GM18519 (cell line): ENCODE measurements around the gene OSBPL8.
"Not testable (repeated sequence)": the region's sequence is repeated elsewhere in the genome, so short reads cannot be mapped to it uniquely, and the experiment has no call there.

Experiments used
- ATAC-seq: cut with Tn5 transposase; IDR thresholded peaks from one replicate; pipeline ENCODE4 v1.9.1; 2021; ENCODE audit warnings: mild to moderate bottlenecking, moderate library complexity; ENCODE audit not compliant: unreplicated experiment, low FRiP score

The OSBPL8 gene

DNA sequence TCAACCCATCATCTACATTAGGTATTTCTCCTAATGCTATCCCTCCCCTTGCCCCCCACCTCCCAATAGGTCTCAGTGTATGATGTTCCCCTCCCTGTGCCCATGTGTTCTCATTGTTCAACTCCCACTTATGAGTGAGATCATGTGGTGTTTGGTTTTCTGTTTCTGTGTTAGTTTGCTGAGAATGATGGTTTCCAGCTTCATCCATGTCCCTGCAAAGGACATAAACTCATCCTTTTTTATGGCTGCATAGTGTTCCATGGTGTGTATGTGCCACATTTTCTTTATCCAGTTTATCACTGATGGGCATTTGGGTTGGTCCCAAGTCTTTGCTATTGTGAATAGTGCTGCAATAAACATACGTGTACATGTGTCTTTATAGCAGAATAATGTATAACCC lies 182.7 kb downstream of the OSBPL8 start:
- ATAC-seq = not testable (repeated sequence)

DNA sequence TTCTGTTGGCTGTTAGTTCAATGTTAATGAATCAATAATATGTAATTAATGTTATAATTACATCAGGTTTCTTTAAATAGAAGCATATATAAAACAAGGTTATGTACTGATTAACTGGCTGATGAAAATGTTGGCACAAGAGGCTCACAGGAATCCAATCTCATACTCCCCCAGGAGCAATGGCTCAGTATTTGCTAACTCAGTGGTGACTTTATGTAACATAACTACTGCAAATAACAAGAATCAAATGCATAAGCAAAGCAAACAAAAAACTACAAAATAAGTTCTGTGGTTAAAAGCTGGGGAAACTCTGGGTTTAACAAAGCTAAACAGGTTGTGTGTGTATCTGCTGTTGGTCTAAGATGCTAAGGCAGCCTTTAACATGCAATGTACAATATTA lies 183.6 kb downstream of the OSBPL8 start:
- ATAC-seq = no peak

DNA sequence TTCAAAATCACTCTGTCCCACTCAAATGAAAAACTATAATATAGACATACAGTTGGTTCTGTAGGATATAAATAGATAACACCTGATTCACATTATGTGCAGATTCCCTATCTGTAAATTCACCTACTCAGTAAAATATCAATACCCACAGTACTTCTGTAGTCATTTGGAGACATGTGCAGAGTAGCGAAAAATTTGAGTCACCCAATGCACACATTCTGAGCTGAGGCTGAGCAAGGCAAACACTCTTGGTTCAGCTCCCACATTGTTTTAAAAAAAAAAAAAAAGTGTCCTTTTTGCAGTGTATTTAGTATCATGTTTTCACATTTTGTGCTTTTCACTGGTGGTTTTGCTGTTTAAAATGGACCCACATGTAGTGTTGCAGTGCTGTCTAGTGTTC lies 184.1 kb downstream of the OSBPL8 start:
- ATAC-seq = no peak

DNA sequence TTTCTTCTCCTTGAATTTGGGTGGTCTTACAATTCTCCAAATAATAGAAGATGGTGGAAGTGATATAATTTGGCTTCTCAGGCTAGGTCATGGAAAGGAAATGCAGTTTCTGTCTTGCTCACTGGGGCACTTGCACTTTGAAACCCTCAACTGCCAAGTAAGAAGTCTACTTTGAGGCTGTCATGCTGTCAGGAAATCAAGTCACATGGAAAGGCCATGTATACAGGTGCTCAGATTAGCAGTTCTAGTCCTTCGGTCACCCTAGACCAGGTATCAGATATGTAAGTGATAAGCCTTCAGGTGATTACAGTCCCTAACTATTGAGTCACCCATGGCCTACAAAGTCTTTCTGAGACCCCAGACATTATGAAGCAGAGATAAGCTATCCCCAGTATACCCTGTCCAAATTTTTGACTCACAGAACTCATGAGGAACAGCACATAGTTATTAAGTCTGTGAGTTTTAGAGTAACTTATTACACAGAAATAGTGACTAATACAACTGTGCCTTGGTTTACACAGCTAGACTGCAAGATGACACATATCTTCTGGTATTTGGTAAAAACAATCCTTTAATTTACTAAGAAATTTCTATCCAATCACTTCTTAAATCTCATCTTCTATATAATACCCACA lies 185.1 kb downstream of the OSBPL8 start:
- ATAC-seq = no peak

DNA sequence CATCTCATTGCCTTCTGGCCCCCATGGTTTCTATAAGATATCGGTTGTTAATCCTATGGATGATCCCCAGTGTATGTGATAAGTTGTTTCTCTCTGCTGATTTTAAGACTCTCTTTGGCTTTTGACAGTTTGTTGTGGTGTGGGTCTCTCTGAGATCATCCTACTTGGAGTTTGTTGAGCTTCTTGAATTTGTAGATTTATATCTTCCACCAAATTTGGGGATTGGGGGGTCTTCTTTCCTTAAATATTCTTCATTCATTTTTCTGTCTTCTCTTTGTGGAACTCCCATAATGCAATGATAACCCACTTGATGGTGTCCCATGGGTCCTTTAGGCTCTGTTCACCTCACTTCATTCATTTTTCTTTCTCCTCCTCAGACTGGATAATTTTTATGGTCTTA lies 191.3 kb downstream of the OSBPL8 start:
- no peak for ATAC-seq

DNA sequence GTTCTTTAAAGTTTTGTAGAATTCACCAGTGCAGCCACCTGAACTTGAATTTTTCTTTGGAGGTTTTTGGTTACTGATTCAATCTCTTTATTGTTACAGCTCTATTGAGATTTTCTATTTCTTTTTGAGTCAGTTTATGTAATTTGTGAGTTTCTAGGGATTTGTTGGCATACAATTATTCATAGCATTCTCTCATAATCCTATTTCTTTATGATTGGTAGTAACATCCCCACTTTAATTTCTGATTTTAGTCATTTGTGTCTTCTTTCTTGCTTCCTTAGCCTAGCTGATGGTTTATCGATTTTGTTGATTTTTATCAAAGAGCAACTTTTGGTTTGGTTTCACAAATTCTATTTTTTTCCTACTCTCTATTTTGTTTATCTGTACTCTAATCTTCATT lies 193.4 kb downstream of the OSBPL8 start:
- no peak for ATAC-seq

DNA sequence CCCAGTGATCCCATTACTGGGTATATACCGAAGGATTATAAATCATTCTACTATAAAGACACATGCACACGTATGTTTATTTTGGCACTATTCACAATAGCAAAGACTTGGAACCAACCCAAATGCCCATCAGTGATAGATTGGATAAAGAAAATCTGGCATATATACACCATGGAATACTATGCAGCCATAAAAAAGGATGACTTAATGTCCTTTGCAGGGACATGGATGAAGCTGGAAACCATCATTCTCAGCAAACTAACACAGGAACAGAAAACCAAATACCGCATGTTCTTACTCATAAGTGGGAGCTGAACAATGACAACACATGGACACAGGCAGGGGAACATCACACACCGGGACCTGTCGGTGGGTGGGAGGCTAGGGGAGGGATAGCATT lies 195.4 kb downstream of the OSBPL8 start:
- ATAC-seq = not testable (repeated sequence)

DNA sequence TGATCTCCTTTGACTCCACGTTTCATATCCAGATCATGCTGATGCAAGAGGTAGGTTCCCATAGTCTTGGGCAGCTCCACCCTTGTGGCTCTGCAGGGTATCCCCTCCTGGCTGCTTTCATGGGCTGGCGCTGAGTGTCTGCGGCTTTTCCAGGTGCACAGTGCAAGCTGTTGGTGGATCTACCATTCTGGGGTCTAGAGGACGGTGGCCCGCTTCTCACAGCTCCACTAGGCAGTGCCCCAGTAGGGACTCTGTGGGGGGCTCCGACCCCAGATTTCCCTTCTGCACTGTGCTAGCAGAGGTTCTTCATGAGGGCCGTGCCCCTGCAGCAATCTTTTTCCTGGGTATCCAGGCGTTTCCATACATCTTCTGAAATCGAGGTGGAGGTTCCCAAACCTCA lies 199.3 kb downstream of the OSBPL8 start:
- no peak for ATAC-seq

DNA sequence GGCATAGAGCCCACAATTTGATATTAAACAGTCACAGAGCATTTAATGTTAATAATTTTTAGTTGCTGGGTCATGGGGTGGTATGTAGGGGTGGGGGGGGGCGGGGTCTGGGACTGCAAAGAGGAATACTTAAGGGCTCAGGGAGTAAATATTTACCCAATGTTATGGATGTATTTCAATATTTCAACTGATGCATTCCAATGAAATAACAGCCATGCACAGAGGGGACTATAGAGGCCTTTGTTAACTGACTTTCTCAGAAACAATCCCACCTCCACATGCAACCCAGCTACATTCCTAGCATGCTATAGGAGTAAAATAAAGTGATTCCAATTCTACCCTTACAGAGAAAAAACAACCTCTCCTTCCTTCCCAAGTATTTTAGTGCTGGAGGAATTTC lies 203.5 kb downstream of the OSBPL8 start:
- no peak for ATAC-seq

DNA sequence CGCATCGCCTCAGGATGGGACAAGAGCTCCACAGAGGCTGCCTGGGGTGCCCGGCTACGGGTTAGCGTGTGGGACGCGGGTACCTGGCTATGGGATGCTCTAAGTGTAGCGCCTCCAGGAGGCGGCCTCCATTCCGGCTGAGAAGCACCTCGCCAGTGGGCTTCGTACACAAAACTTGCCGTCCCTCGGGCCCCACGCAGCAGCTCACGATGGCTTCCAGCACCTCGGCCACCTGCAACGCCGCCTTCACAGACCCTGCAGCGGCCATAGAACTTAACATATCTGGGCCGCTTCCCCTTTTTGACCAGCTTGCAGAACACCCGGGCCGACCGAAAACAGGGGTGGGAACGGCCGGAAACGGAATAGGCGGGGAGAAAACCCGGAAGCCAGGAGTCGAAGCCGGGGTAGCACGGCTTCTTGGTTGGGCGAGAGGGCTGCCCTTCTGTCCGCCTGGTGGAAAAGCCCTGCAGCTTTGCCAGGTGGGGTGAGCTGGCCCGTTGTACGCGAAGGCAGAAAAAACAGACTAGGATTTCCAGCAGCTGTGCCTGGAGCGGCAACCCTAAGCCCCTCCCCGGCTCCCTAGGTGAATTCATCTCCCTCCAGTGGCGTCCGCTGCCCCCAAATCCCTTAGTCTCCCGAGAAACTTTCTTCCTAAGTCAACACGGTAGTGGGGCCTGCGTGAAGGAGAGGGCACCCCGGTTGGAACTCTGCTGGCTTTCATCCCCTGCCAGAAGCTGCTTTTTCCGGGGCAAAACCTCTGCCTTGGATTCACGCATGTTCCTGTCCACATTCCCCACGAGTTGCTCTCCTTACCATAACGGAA lies 211.3 kb downstream of the OSBPL8 start, which contains the start of gene BBS10:
Gene BBS10 (minus strand): TSS at position 337 of the 823 bp plus-strand sequence. CDS start 57 bp downstream, at position 280.
- ATAC-seq = peak; percentile 90

DNA sequence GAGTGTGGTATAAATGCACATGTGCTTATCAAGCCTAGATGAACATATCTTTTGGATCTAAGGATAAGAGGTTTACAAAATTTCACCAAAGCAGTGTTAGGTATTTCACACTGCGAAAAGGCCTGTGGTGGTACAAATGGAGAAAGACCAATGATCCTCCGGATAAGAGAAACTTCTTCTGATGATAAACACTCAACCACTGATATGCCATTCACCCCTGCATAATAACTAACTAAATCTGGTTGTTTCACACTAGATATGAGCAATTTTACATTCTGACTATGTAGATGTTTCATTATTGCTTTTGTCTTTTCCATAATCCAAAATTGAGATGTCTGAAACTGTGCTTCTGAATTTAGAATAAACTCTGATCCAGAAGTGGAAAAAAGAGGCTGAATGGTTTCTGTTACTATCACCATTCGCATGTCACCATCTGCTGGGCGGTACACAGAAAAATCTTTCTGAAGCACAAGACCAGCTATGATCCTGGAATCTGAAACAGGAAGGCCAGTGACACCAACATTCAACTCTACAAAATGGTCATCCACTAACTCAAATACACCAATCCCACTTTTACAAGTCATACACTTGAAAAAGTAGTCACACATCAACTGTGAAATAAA lies 212.7 kb downstream of the OSBPL8 start:
- no peak for ATAC-seq

DNA sequence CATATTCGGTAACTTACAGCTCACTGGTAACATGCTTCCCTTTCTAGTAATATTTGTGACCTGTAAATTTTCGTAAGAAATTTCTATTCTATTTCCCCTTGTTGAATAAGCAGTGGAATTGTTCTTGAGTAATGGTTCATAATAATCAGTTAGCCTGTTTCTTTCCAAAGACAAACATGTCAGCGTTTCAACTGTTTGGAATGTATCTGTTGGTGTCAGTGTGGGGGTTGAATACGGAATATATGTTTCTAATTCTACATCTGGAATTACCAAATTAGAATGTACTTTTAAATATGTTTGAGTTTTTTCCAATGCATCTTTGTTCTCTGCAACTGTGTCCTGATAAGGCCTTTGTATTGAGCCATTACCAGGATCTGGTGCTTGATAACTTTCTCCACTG lies 213.3 kb downstream of the OSBPL8 start:
- no peak for ATAC-seq

DNA sequence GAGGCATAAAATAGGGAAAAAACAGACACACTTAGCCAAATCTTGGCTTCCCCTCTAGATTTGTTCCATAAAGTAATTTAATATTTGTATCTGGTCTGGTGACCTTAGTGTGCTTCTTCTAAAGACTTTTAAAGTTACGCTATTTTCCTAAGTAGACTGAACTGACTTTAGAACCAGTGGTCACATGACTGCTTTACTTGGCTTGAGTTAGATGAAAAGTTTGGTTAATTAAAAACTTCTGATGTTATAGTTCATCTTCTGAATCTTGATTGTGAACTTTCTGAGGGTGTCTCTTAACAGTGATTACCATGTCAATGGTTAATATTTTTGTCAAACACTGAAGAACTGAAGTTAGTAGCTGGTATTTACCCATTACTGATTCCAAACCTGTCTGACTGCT lies 214.0 kb downstream of the OSBPL8 start:
- no peak for ATAC-seq

DNA sequence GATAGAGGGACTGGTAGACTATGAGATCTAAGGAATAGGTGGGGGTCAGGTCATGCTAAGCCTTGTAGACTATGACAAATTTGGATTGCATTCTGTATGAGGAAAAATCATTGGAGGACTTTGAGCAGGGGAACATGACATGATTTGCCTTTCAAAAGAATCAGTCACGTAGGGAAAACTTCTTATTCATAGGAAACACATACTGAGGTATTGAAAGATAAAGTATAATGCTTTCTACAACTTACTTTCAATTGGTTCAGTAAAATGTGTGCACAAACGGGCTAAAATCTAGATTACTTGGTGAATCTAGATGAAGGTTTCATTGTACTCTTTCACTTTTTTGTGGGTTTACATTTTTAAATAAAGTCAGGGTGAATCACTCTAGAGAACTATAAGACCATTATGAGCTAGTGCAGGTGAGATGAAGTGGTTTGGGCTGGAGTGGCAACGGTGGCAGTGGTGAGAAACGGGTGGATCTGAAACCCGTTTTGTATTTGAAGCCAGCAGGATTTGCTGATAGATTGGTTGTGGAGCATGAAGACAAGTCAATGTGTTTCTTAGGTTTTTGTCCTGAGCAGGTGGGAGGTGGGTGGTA lies 218.0 kb downstream of the OSBPL8 start:
- no peak for ATAC-seq

DNA sequence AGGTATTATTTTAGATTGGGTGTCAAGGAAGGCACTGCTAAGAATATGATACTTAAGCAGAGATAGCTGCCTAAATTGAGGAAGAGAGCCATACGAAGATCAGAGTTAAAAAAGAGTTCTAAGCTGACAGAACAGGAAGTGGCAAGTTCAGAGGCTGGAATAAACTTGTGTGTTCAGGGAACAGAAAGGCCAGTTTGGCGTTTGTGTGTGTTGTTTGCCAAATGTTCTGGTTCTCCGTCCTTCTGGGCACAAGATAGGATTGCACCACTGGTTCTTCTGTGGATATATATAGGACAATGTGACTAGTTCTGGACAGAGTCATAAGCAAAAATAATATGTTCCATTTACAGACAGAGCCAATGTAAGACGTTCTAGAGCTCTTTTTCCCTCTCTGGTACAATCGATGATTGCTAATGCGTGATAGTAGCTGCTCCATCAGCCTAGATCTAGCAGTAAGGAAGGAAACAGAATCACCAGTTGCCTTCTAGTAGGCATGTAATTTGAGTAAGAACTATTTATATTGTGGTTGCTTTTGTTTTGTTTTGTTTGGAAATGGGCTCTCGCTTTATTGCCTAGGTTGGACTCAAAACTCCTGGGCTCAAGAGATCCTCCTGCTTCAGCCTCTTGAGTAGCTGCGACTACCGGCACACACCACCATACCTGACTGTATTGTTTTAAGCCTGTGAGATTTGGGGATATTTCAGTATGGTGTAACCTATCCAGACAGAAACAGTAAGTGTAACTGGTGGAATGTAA lies 218.7 kb downstream of the OSBPL8 start:
- ATAC-seq = no peak

DNA sequence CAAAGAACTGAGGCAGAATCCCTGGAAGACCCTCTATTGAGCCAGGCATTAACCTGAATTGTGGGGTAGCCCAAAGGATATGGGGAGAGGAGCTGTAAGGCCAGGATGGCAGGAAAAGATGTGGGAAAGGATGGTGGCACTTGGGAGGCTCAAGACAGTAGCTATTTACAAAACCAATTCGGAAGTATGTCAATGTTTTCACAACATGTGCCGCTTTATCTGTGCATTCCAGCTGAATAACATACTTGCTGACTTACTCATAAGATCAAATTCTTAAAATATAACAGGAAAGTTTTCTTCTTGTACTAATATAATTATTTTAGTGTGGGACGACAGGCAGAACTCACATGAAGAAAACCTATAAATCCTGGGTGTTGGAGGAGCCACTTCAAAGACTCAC lies 222.0 kb downstream of the OSBPL8 start:
- ATAC-seq = no peak

DNA sequence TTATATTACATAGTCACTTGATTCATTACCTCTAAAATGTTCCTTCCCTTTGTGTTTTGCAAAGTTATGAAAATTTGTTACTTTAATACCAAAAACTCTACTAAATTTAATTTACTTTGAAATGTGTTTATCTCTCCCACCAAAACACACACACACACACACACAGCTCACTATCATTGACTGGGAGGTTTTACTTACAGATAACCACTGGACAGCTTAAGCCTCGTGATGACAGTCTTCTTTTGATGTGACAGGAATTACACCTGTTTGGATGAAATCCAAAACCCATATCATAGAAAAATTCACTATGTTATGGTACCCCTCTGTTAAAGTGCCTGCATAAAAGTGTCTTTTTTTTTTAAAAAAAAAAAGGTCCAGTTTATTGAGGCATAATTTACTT lies 227.0 kb downstream of the OSBPL8 start:
- ATAC-seq = no peak

DNA sequence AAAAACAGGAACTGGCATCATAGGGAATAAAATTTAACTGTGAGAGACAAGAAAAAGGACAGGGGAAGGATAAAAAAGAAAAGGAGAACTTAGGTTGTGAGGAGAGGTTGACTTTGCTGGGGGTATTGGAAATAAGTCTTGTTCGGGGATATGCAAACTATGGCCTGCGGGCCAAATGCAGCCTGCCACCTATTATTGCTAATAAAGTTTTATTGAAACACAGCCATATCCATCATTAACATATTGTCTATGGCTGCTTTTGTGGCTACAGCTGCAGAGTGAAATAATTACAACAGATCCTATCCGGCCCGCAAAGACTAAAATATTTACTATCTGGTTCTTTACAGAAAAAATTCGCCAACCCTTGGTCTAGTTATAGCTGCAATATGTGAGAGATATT lies 230.0 kb downstream of the OSBPL8 start:
- no peak for ATAC-seq

DNA sequence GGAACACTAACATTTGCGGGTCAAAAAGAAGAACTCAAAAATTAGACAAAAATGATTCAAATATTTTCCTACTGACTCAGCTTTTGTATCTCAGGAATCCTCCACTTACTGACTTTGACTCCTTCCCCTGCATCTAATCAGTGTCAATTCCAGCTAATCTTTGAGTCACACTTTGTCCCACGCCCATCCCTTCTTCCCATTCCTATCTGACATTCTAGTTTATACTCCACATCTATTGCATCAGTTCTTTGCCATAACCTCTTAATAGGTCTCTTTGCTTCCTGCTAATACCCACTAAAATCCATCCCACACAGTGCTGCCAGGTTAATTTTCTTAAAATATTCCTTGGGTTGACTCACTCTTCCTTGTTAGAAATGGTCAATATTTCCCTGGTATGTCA lies 230.4 kb downstream of the OSBPL8 start:
- ATAC-seq = no peak

DNA sequence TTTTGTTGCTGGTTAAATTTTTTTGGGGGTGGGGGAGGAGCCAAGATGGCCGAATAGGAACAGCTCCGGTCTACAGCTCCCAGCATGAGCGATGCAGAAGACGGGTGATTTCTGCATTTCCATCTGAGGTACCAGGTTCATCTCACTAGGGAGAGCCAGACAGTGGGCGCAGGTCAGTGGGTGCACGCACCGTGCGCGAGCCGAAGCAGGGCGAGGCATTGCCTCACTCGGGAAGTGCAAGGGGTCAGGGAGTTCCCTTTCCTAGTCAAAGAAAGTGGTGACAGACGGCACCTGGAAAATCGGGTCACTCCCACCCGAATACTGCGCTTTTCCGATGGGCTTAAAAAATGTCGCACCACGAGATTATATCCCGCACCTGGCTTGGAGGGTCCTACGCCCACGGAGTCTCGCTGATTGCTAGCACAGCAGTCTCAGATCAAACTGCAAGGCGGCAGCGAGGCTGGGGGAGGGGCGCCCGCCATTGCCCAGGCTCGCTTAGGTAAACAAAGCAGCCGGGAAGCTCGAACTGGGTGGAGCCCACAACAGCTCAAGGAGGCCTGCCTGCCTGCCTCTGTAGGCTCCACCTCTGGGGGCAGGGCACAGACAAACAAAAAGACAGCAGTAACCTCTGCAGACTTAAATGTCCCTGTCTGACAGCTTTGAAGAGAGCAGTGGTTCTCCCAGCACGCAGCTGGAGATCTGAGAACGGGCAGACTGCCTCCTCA lies 239.8 kb downstream of the OSBPL8 start:
- ATAC-seq = not testable (repeated sequence)
